HG02884 (cell line): ENCODE measurements around the gene KIAA0319L.
A peak's percentile ranks its signal among the peaks of the same experiment; 100 is the strongest.

Experiments
- ATAC-seq: cut with Tn5 transposase; IDR thresholded peaks from one replicate; pipeline ENCODE4 v1.9.1; 2021; ENCODE audit warnings: mild to moderate bottlenecking, moderate library complexity; ENCODE audit not compliant: unreplicated experiment

Gene KIAA0319L

GRCh38 chr1:35539824-35540261, 17.4 kb downstream of the KIAA0319L start:
- no peak for ATAC-seq

DNA sequence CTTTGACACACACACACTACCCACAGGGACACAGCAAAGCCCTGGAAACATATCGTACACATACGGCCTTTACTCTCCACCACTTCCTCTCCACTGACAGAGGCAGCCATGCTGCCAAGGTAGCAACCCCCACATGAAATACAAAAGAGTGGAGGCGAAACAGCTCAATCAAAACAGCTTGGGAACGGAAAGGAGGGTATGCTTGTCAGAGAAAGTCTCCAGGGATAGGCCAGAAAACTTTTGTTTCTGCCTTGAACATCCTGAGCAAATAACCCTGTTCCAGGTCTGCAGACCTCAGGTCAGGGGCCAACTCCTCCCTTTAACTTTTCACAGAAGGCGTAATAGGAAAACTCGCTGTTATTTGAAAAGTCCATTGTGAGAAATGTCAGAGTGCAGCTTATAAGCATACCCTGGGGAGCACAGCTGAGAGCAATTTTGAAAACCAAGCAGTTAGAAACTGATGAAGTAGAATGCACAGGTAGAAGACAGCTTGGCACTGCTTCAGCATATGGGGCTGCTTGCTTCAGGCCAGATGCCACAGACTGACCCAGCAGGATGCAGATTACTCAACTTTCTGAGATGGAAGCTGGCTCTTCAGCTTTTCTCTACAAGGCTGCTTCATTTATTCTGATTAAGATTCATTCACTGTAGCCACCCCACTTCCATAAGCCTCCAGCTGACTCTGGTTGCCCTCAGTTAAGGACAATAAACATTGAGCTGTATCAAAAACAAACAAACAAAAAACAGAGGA, 18.0 kb downstream of the KIAA0319L start:
- ATAC-seq, result no peak

DNA sequence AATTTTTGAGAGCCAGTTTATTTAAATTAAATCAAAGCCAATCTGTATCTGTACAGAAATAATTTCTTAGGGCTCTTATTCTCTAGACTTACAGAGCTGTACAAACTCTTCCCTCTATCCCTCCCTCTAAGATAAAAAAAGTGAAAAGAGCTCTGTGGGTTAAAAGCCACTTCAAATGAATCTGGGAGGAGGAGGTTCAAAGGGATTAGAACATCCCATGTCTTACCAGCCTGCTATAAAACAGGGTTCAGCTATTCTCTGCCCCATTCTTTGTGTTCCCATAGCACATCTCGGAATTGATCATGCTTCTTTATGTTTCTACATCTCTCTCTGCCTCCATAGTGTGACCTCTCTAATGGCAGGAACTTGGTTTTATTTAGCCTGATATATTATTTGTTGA, 19.4 kb downstream of the KIAA0319L start:
- no peak for ATAC-seq

- ATAC-seq, result no peak
These were observed 20.5 kb downstream of the KIAA0319L start for GRCh38 chr1:35536556-35537162.

DNA sequence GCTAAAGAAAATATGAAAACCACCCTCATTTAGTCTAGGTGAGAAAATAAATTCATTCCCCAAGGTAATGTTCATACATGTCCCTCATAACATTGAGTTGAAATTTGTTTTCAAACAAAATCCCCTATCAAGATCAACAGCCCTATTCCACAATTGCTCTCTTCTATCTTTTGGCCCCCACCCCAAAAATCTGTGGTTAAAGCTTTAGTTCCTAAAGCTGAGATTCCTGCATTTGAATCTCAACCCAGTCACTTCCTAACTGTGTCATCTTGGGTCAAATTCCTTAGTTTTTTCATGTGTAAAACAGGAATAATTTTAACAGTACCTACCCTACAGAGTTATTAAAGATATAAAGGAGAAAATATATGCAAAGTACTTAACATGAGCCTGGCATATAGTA, 22.0 kb downstream of the KIAA0319L start:
- ATAC-seq, result no peak

- no peak for ATAC-seq
These were observed 23.6 kb downstream of the KIAA0319L start for GRCh38 chr1:35533586-35533985.

- no peak for ATAC-seq
These were observed 24.5 kb downstream of the KIAA0319L start for GRCh38 chr1:35532497-35533223.

GRCh38 chr1:35531368-35531767, 25.8 kb downstream of the KIAA0319L start:
- no peak for ATAC-seq

- no peak for ATAC-seq
These were observed 26.3 kb downstream of the KIAA0319L start for GRCh38 chr1:35530946-35531345.

GRCh38 chr1:35530168-35530567, 27.0 kb downstream of the KIAA0319L start:
- no peak for ATAC-seq

- no peak for ATAC-seq
These were observed 33.1 kb downstream of the KIAA0319L start for GRCh38 chr1:35524106-35524505.

GRCh38 chr1:35519432-35519831, 37.8 kb downstream of the KIAA0319L start:
- no peak for ATAC-seq

- ATAC-seq, result no peak
These were observed 39.0 kb downstream of the KIAA0319L start for GRCh38 chr1:35518183-35518582.

GRCh38 chr1:35511305-35511704, 45.9 kb downstream of the KIAA0319L start:
- no peak for ATAC-seq

DNA sequence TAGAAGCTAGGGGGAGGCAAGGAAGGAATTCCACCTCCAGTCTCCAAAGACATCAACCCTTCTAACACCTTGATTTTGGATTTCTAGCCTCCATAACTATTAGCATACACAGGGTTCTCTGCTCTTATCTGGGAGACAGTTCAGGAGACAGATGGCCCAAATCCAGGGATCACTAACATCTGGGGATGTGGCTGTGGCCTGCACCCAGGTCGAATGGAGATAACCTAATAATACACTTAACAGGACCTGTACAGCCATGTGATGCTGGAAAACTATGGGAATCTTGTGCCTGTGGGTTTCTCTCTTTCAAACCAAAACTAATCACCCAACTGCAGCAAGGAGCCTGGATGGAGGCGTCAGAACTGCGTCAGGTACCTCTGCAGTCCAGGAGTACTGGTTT, 47.6 kb downstream of the KIAA0319L start:
- ATAC-seq, result no peak

DNA sequence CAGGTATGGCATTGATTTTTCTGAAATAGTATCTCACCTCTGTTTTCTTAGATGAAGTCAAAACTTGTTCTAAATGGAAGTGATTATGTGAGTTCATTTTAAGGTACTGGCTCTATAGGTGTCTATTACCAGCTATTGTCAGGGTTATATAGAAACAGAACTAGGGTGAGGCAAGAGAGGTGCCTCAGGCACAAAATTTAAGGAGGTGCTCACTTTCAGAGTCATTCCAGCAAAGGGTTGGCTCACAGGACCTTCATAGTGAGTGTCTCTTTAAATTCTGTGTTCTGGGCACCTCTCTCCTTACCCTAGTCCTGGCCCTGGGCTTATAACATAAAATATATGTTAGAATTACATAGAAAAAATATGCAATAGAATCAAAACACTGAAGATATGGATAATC, 49.3 kb downstream of the KIAA0319L start:
- ATAC-seq, result no peak

GRCh38 chr1:35506960-35507912, 50.0 kb downstream of the KIAA0319L start:
- ATAC-seq, result no peak

DNA sequence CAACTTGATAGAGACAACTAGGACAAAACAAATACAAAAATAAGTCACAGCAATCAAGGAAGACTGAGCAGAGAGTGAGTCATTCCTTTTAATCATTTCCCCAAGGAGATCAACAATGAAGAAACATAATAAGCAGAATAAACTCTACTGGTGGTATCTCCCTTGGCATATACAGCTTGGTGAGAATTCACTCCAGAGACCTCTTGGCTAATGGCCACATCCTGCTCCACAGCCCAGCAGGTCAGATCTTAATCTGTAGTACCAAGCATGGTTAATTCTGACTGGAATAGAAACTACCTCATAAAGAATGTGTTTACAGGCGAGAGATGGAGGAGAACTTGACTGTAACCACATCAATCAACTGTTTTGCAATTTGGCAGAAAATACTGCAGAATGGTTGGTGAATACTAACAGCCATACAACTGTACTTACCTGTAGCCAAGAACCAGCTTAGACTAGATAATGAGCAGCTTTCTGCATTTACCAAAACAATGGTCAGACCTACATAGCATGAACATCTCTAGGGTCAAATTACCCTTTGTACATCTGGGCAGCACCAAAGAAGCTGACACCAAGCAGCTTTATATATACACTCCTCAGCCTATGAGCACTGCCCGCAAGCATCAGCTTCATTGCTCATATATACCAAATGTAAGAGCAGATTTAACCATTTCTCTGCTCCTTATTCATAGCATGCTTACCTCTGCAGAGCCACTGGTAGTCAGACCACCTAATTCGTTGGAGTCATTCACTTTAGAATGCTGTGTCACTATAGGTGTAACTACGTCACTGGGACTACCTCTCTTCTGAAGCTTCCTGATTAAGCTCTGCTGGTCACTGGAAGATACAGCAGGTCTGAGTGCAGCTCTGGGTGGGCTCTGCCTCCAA, 51.0 kb downstream of the KIAA0319L start:
- ATAC-seq, result peak; percentile 66

DNA sequence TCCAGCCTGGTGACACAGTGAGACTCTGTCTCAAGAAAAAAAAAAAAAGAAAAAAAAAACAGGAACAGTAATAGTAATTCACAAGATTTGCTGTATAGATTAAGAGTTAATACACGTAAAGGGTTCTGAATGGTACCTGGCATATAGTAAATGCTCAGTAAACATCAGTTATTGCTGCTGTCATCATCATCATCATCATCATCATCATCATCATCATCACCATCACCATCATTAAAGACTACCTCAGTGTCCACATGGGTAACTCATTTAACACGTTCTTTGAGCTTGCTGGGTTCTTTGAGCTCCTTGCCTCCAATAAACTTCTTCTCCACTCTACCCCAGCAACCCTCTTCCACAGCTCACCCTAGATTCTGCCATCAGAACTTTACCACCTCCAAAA, 55.0 kb downstream of the KIAA0319L start:
- no peak for ATAC-seq

DNA sequence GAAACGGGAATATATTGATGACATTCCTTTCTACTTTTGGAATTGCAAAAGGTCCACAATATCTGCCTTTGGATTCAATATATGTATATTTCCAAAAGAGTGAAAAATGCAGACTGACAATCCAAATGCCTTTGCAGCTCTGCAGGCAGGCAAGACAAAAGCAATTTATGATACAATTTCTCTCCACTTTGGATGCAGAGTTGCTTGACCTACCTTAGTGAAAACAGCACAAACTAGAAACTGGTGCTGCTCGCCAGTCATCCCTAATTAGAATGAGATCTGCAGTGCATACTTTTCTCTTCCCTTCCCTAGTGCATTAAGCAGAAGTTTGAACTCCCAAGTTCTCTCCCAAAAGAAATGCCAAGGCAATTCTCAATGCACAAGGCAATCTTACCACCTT, 56.8 kb downstream of the KIAA0319L start:
- ATAC-seq, result no peak
